Uterus (tissue), 2 donors: Measurements from ENCODE around the gene TMEM97.
"Not testable (repeated sequence)": the region's sequence is repeated elsewhere in the genome, so short reads cannot be mapped to it uniquely, and the experiment has no call there.

Source experiments
- CTCF ChIP-seq, 4 experiments: fragments of 200-600 bp in 2 of 4; fragments of 450-650 bp in 2 of 4; sonication (generic) in 2 of 4; IDR thresholded peaks; one replicate each; pipeline ENCODE4 v1.5.1; 2016 to 2019; ENCODE audit warnings: antibody characterized with exemption in 4 of 4, mild to moderate bottlenecking in 2 of 4, moderate library complexity in 1 of 4
- POLR2A ChIP-seq, 2 donors: fragments of 450-650 bp; IDR thresholded peaks; one replicate each; pipeline ENCODE4 v1.6.1; 2016; ENCODE audit warnings: antibody characterized with exemption in 2 of 2, mild to moderate bottlenecking in 1 of 2, moderate library complexity in 1 of 2

- TF ChIP-seq CTCF, POLR2A (IDR thresholded peaks at IDR 0.05): not testable (repeated sequence)
These were observed 45.7 kb upstream of the TMEM97 start for GRCh38 chr17:28273341-28273740.
